Fibroblast of villous mesenchyme (primary cell): ENCODE data around the gene CD84. TPM values are rescaled to one million over a fixed set of nuclear protein-coding genes. Genes with fewer than 3 reads are reported as not detected.
"Not testable (repeated sequence)": the region's sequence is repeated elsewhere in the genome, so short reads cannot be mapped to it uniquely, and the experiment has no call there.

Experiments used
- DNase-seq: peaks from one replicate; pipeline ENCODE4 v3.0.0-alpha.2; 2010; ENCODE audit warnings: low read depth
- H3K4me3 ChIP-seq: 2 replicates; pipeline ENCODE4 v1.5.1; 2011; ENCODE audit warnings: low read depth, mild to moderate bottlenecking, low read length
- total RNA-seq: library from RNA; depleted of rRNA; stranded (reverse); fragments of >200 nt; gene quantifications from 2 replicates; pipeline ENCODE4 v1.2.3, GENCODE V29; 2012
- TF ChIP-seq, protein P1 (sequence below): IDR thresholded peaks from 2 replicates; pipeline ENCODE4 v1.5.1; 2012; ENCODE audit warnings: low read depth, mild to moderate bottlenecking, low read length; ENCODE audit not compliant: insufficient read depth

Gene CD84
- total RNA-seq, 1 donor, result not detected

DNA sequence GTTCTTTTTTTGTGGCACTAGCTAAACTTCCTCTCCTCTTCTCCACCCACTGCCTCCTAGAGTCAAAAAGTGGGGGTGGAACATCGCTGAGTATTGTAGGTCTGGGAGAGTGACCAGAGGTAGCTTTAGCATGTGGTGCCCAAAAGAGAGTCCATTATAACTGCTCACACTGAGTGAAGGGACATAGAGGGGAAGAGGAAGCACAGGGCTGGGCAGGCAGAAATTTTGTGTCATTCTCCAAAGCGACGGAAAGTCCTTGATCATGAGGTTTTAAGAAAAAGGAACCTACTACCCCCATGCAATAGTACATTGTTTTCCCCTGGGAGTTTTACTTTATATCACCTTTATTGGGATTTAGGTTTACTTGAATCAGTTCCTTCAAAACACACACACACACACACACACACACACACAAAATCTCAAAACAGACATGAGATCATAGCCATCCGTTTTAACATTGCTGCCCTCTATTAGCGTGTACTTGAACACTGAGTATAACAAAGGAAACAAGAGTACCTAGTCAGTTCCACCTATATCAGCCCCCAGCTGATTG lies 4.1 kb downstream of the CD84 start:
- TF ChIP-seq, protein P1, sequence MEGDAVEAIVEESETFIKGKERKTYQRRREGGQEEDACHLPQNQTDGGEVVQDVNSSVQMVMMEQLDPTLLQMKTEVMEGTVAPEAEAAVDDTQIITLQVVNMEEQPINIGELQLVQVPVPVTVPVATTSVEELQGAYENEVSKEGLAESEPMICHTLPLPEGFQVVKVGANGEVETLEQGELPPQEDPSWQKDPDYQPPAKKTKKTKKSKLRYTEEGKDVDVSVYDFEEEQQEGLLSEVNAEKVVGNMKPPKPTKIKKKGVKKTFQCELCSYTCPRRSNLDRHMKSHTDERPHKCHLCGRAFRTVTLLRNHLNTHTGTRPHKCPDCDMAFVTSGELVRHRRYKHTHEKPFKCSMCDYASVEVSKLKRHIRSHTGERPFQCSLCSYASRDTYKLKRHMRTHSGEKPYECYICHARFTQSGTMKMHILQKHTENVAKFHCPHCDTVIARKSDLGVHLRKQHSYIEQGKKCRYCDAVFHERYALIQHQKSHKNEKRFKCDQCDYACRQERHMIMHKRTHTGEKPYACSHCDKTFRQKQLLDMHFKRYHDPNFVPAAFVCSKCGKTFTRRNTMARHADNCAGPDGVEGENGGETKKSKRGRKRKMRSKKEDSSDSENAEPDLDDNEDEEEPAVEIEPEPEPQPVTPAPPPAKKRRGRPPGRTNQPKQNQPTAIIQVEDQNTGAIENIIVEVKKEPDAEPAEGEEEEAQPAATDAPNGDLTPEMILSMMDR, result no peak
- no peak overlapping the region for H3K4me3 ChIP-seq
- DNase-seq, result no peak

DNA sequence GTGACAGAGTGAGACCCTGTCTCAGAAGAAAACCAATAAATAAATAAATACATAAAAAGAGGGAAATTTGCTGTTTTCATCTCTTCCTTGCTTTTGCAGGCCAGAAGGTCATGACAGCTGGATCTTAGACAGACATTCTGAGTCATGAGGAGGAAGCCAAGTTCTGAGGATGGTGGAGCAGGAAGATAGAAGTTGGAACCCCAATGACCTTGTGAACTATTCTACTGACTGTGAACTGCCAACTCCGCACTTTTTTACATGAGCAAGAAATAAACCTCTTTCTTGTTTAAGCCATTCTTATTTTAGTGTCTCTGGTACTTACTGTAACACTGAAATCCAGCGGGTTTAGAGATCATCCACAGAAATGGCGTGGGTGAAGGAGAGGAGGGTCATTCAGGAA lies 8.5 kb downstream of the CD84 start:
- H3K4me3 ChIP-seq, result no peak overlapping the region
- TF ChIP-seq, protein P1, result no peak
- DNase-seq, result no peak

DNA sequence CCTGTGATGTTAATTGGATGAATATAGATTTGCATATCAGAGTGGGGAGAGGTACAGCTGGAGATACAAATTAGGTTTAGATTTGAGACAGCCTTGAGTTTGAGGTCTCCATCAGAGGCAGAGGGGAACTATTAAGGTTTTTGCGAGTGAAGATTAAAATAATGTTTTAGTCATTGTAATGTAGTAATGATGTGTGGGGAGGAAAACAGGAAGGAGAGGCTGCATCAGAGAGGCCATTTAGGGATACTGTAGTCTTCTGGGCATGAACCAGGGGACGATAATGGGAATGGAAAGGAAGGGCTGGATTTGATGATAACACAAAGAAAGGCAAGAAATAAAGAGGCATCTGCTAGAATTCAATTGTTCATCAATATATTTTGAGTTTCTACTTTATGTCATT lies 9.5 kb downstream of the CD84 start:
- no peak for DNase-seq
- H3K4me3 ChIP-seq, result no peak overlapping the region
- TF ChIP-seq, protein P1, result no peak

DNA sequence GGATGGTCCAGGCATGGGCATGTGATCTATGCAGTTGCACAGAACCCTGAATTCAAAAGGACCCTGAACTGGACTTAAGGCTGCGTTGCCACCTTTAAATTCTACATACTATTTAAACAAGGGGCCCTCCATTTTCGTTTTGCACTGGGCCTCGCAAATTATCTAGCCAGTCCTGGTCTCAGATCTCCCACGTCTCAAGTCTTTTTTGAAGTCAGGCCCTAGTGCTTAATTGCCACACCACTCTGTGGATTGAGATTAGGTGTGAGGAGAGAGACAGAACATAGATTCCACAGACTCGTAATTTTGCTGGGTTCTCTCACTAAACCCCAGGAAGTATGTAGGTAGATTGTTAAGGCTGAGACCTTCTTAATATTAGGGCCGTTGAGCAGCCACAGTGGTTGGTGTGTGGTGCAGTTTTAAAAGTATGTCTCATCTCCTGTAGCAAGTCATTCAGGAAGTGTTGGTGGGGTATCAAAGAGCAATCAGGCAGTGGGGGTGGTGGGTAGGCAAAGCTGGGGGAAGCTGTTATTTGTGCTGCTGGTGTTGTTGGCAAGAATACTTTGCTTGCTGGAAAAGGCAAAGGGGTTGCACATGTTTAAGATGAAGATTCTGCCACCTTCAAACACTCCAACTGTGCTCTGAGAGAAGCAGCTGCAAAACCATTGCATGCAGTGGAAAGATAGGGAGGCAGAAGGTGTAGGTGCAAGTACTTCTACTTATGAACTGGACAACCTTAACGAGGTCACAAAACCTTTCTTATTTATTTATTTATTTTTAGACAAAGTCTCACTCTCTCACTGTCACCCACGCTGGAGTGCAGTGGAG lies 11.2 kb downstream of the CD84 start:
- H3K4me3 ChIP-seq, result no peak overlapping the region
- DNase-seq, result no peak
- TF ChIP-seq, protein P1, result no peak

DNA sequence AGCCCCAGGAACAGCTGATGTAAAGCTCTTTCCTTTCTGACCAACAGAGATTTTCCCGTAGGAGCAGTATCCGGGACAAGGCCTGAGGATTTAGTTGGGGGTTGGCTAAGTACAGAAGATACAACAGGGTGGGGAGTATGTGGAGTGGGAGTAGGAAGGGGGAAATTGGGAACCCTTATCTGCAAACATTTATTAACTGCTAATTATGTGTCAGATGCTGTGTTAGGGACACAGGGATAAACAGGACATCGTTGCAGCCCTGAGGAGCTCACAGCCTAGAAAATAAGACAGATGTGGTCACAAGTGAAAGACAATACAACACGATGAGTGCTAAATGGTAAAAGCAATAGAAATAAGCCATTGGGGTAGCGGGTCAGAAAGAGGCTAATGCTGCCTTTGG lies 12.0 kb downstream of the CD84 start:
- TF ChIP-seq, protein P1, result no peak
- no peak for DNase-seq
- no peak overlapping the region for H3K4me3 ChIP-seq

DNA sequence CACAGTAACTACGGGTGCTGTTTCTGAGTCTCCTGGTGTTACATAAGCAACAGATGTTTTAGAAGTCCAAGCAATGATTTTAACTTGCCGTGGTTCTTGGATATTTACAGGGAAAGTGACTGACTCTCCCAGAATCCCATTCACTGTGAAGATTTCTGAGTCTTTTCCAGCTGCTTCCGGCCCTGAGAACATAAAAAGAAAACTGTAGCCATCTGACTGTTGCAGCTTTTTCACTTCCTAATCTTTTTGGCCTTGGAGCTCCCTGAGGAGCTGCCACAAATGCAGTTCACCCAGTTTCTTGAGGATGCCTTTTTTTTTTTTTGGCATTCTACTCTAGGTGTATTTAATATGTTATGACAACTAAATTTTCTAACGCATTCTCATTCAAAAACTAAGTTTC lies 13.7 kb downstream of the CD84 start:
- H3K4me3 ChIP-seq, result no peak overlapping the region
- no peak for DNase-seq
- TF ChIP-seq, protein P1, result no peak

- not testable (repeated sequence) for H3K4me3 ChIP-seq, DNase-seq
These were observed 16.1 kb downstream of the CD84 start for GRCh38 chr1:160563230-160563629.

- not testable (repeated sequence) for DNase-seq, H3K4me3 ChIP-seq
These were observed 16.6 kb downstream of the CD84 start for GRCh38 chr1:160562745-160563144.
